Caki2 (cell line): ENCODE results near the gene HS6ST3. TPM values are rescaled to one million over a fixed set of nuclear protein-coding genes. Genes with fewer than 3 reads are reported as not detected.
"Not testable (repeated sequence)": the region's sequence is repeated elsewhere in the genome, so short reads cannot be mapped to it uniquely, and the experiment has no call there.

Source experiments
- DNase-seq: peaks from one replicate; pipeline ENCODE4 v3.0.0-alpha.2; 2015; ENCODE audit warnings: low read depth
- in situ Hi-C: cut with HindIII; loops from 2 replicates; pipeline ENCODE4 v1.10.0; 2016; ENCODE audit warnings: low sequenced_read_pairs, low pct_unique_long_range_greater_than_20kb, mixed read lengths
- total RNA-seq: library from RNA; depleted of rRNA; stranded (reverse); fragments of >200 nt; shearing (Covaris generic); gene quantifications from 2 replicates; pipeline ENCODE4 v1.2.3, GENCODE V29; 2014; ENCODE audit warnings: low replicate concordance

HS6ST3 gene
- total RNA-seq, 1 experiment from 2014 or later = 7.5 TPM

DNA sequence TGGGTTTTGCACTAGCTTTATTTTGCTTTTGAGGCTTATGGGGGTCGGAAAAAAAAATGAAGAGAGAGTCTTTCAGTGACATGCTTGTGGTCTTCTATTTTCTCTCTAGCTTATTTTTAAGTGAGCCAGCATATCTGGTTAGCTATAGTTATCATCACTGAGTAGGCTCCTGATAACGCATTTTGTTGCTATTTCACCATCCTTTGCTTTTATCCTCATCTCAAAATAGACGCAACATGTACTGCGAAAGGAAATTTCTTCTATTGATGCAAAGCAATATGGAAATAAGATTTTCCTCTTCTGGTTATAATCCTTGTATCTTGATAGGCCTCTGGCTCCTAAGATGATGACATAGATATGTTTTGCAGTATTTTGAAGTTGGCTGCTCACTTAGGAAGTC, 630.5 kb downstream of the HS6ST3 start:
- DNase-seq = no peak
- in situ Hi-C loops = no loop called here

DNA sequence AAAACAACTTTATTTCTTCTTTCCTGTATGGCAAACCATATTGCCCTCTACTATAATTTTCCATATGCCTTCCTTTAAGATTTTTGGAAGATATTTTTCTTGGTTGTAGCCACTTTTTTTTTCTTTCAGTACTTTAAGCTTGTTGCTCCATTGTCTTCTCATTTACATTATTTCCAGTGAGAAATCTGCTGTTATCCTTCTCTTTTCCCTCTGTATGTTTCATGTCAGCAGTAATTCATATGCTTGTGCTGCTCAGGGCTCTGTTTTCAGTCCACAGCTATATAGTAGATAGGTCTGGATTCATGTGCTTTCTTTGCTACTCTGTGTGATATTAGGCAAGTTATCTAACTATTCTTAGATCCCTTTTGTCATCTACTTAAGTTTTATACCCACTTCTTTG, 636.7 kb downstream of the HS6ST3 start:
- DNase-seq = no peak
- in situ Hi-C loops = no loop called here

DNA sequence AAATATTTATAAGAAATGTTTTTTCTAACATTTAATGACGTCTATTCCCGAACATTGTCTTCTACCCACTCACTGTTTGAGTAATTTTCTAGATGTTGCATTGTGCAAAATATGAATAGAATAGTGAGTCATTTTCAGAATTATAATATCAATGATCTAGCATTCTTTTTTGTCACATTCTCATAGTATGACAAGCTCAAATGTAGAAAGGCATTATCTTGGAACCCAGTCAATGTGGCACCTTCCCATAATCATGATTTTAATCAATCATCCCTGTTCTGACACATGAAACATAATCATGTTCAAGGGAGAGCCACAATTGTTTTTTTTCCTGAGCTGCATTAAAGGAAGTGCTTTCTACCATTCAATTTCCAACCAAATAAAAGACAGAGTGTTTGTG, 638.6 kb downstream of the HS6ST3 start:
- DNase-seq = no peak
- in situ Hi-C loops = no loop called here

- no peak for DNase-seq
- in situ Hi-C loops = no loop called here
These were observed 640.8 kb downstream of the HS6ST3 start for GRCh38 chr13:96730676-96731075.

GRCh38 chr13:96734499-96734898, 644.6 kb downstream of the HS6ST3 start:
- in situ Hi-C loops = no loop called here
- DNase-seq = no peak

DNA sequence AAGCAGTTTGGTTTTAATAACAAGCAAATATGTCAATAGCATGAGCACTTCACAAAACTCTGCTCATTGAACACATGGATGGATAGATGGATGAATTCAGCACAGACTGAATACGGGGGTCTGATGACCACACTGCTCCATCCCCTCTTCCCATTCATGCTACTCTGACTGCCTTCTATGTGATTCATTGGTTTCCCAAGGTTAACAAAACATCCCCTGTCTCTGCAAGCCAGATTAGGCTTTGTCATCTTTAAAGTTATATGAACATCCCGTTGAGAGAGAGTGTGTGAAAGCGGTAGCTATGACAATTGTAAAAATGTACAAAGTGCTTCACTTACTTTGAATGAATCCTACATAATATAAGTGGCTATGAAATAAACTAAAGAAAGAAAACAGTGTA, 651.9 kb downstream of the HS6ST3 start:
- no peak for DNase-seq
- in situ Hi-C loops = no loop called here

GRCh38 chr13:96743296-96744089, 653.6 kb downstream of the HS6ST3 start:
- no peak for DNase-seq
- in situ Hi-C loops = no loop called here

- in situ Hi-C loops = no loop called here
- no peak for DNase-seq
These were observed 654.7 kb downstream of the HS6ST3 start for GRCh38 chr13:96744367-96745331.

DNA sequence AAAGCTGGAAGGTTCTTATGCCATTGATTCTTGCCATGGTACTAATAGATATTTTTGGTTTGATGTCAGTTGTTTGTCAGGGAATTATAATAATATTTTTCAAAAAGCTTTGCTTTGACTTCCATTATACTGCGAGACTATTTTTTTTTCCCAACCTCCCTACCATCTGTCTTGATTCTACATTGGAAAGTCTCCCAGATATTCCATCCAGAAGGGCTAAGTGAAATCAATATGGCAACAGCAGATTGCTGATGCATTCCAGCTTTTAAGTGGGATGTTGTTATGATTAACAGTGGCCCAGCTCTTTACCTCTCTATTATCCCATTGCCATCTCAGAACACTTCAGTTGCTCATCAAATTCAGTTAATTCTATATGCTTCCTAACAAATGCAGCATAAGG, 657.0 kb downstream of the HS6ST3 start:
- DNase-seq = no peak
- in situ Hi-C loops = no loop called here

- in situ Hi-C loops = no loop called here
- DNase-seq = no peak
These were observed 659.9 kb downstream of the HS6ST3 start for GRCh38 chr13:96749825-96750224.

- no peak for DNase-seq
- in situ Hi-C loops = no loop called here
These were observed 661.2 kb downstream of the HS6ST3 start for GRCh38 chr13:96751089-96751488.

DNA sequence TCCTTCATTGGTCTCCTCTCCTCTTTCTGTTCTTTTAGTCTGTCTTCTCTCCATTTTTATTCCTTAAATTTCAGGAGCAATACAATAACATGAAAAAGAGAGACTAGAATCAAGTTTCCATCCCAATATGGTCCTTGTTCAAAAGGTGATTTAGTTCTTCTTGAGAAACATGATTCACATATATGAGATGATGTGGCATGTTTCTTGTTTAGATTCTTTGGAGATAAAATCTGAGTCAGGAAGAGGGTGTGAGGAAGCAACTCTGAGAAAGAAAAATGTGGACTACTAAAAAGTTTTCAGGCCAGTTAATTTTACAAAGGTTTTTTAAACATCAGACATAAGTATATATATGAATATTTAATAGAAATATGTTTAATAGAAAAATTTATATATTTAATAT, 673.0 kb downstream of the HS6ST3 start:
- in situ Hi-C loops = no loop called here
- no peak for DNase-seq

DNA sequence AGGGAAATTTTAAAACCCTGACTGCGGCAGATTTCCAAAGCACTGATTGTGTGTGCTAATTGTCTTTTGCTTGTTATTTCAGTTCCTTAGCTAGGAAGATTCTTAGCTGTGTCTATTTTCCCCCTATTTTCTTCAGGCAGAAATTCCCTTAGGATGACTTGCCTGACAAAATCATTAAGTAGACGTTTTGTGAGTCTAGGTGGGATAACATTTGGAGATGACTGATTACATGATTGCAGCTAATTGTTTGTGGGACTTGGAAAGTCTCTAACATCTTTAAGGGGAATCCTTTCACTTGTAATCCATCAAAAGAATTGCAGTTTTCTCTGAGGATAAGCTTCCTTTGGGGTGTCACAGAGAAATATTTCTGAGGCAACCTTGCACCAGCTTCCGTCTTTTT, 676.4 kb downstream of the HS6ST3 start:
- DNase-seq = no peak
- in situ Hi-C loops = no loop called here

GRCh38 chr13:96768524-96768923, 678.6 kb downstream of the HS6ST3 start:
- no peak for DNase-seq
- in situ Hi-C loops = no loop called here

- in situ Hi-C loops = no loop called here
- DNase-seq = no peak
These were observed 680.0 kb downstream of the HS6ST3 start for GRCh38 chr13:96769874-96770273.

DNA sequence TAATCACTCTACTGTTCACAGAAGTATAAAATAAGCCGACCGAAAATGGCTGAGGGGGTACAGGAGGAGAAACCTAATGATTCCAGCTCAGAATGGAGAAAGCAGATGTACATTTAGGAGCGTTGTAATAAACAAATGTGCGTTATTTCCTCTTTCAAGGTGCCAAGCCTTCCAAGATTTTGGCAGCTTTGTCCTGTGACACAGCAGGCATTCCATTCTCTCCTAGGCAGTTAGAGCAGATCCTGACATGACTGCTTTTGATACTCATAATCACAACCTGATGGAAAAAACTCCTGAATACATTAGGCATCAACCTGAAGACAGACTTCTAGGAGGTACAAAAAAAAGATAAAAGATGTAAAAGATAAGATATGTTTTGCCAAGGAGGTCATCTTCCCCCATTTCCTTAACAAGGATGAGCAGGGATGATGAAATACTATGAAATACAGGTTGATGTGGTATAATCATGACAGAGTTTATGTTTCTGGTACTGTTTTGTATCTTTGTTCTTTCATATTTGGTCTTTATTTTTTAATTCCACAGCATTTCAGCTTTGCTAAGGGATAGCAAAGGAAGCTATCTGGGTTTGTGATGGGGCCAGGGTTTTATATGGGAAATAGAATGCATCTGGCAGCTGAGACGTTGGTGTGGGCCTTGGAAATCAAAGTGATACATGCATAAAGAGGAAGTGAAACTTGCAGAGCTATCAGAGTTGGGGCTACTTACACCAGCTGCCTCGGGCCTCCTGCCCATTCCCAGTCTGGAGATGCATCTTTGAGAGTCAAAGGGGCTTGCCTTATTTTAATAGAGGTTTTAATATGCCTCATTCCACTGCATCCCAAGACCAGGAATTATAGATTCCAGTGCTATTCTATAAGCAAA, 681.8 kb downstream of the HS6ST3 start:
- DNase-seq = no peak
- in situ Hi-C loops = no loop called here

DNA sequence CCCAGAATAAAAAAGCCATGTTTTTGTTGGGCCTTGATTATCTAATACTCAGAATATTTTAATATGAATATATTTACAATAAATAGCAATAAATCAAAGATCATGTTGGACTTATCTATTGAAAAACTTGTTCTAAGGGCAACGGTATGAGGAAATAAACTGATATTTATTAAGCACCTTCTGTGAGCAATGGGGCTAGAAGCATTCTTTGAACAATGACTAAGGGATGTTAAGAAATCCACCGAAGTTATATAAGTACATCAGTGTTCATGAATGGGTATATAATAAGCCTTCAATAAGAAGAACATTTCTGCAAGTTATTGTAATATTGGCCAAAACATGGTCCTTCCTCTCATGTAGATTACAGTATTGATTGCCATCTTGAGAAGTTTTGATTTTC, 682.5 kb downstream of the HS6ST3 start:
- in situ Hi-C loops = no loop called here
- no peak for DNase-seq

GRCh38 chr13:96778302-96778701, 688.4 kb downstream of the HS6ST3 start:
- in situ Hi-C loops = not testable (repeated sequence)

More at GRCh38 chr13:96778302-96778701, 688.4 kb downstream of the HS6ST3 start:
- DNase-seq = not testable (repeated sequence)
